ENCODE measurements around the gene WDPCP. TPM values are rescaled to one million over a fixed set of nuclear protein-coding genes. Genes with fewer than 3 reads are reported as not detected.
"Not testable (repeated sequence)": the region's sequence is repeated elsewhere in the genome, so short reads cannot be mapped to it uniquely, and the experiment has no call there.

Gene WDPCP
- total RNA-seq, 1 donor from 2014 or later, result 5.2 TPM

- no peak for TF ChIP-seq CTCF (IDR thresholded peaks at IDR 0.05)
- no peaks in the 10 kb centered on the region for H3K9me3 ChIP-seq
Observed at GRCh38 chr2:63576546-63576945, 11.7 kb downstream of the WDPCP start.

GRCh38 chr2:63573726-63574345 is 14.4 kb downstream of the WDPCP start:
- H3K4me1 ChIP-seq; DNase-seq (ENCODE audit: low spot score in 2 of 2); H3K27me3 ChIP-seq; H3K36me3 ChIP-seq; H3K4me3 ChIP-seq; H3K27ac ChIP-seq; H3K9me3 ChIP-seq; intact Hi-C loops (cut with DNase I): not testable (repeated sequence)

More at GRCh38 chr2:63576546-63576945, 11.7 kb downstream of the WDPCP start:
- no peaks in the 10 kb centered on the region for H3K4me1 ChIP-seq
- H3K36me3 ChIP-seq, result no peaks in the 10 kb centered on the region
- no peak overlapping the region for H3K4me3 ChIP-seq
- no peak overlapping the region for H3K27ac ChIP-seq
- H3K27me3 ChIP-seq, result no peaks in the 10 kb centered on the region
- DNase-seq (ENCODE audit: low spot score in 2 of 2), result no peak
- intact Hi-C loops (cut with DNase I), result no loop called here

GRCh38 chr2:63573026-63573425 is 15.3 kb downstream of the WDPCP start:
- DNase-seq (ENCODE audit: low spot score in 2 of 2); H3K9me3 ChIP-seq; H3K27me3 ChIP-seq; intact Hi-C loops (cut with DNase I); H3K4me1 ChIP-seq; H3K36me3 ChIP-seq; H3K27ac ChIP-seq; H3K4me3 ChIP-seq: not testable (repeated sequence)

GRCh38 chr2:63572001-63572400 is 16.3 kb downstream of the WDPCP start:
- intact Hi-C loops (cut with DNase I), result no loop called here
- Histone ChIP-seq H3K4me3 (no peak overlapping the region), H3K27ac (no peak overlapping the region), H3K27me3 (no peaks in the 10 kb centered on the region), H3K9me3 (peaks cover 0 to 10% of the 10 kb centered on the region in 2 donors), H3K36me3 (no peaks in the 10 kb centered on the region), H3K4me1 (no peaks in the 10 kb centered on the region)
- no peak for DNase-seq (ENCODE audit: low spot score in 2 of 2)
- TF ChIP-seq CTCF (IDR thresholded peaks at IDR 0.05), result no peak

- TF ChIP-seq CTCF (IDR thresholded peaks at IDR 0.05), result no peak
- no peak overlapping the region for H3K27ac ChIP-seq
- DNase-seq (ENCODE audit: low spot score in 2 of 2), result no peak
- peaks cover 0 to 10% of the 10 kb centered on the region in 2 donors for H3K9me3 ChIP-seq
- no peaks in the 10 kb centered on the region for H3K4me1 ChIP-seq
- intact Hi-C loops (cut with DNase I), result no loop called here
- no peaks in the 10 kb centered on the region for H3K36me3 ChIP-seq
- no peak overlapping the region for H3K4me3 ChIP-seq
- H3K27me3 ChIP-seq, result no peaks in the 10 kb centered on the region
Observed at GRCh38 chr2:63571291-63571690, 17.0 kb downstream of the WDPCP start.

GRCh38 chr2:63569740-63570139 is 18.5 kb downstream of the WDPCP start:
- intact Hi-C loops (cut with DNase I), result no loop called here
- Histone ChIP-seq H3K4me3 (no peak overlapping the region), H3K27ac (no peak overlapping the region), H3K36me3 (no peaks in the 10 kb centered on the region), H3K9me3 (peaks cover 0 to 10% of the 10 kb centered on the region in 2 donors), H3K4me1 (no peaks in the 10 kb centered on the region), H3K27me3 (no peaks in the 10 kb centered on the region)
- no peak for TF ChIP-seq CTCF (IDR thresholded peaks at IDR 0.05)
- no peak for DNase-seq (ENCODE audit: low spot score in 2 of 2)

- no peak overlapping the region for H3K4me3 ChIP-seq
- H3K27me3 ChIP-seq, result no peaks in the 10 kb centered on the region
- TF ChIP-seq CTCF (IDR thresholded peaks at IDR 0.05), result no peak
- H3K4me1 ChIP-seq, result no peaks in the 10 kb centered on the region
- intact Hi-C loops (cut with DNase I), result no loop called here
- H3K36me3 ChIP-seq, result peaks cover 0 to 4% of the 10 kb centered on the region in 2 donors
- H3K27ac ChIP-seq, result no peak overlapping the region
- peaks cover 0 to 35% of the 10 kb centered on the region in 2 donors for H3K9me3 ChIP-seq
- DNase-seq (ENCODE audit: low spot score in 2 of 2), result no peak
Observed at GRCh38 chr2:63562751-63563150, 25.5 kb downstream of the WDPCP start.

GRCh38 chr2:63558922-63559321 is 29.4 kb downstream of the WDPCP start:
- DNase-seq (ENCODE audit: low spot score in 2 of 2); H3K4me3 ChIP-seq; H3K27me3 ChIP-seq; H3K4me1 ChIP-seq; intact Hi-C loops (cut with DNase I); H3K27ac ChIP-seq: not testable (repeated sequence)
- peaks cover 0 to 41% of the 10 kb centered on the region in 2 donors for H3K9me3 ChIP-seq
- peaks cover 3 to 16% of the 10 kb centered on the region in 2 donors for H3K36me3 ChIP-seq

- H3K27me3 ChIP-seq; H3K4me3 ChIP-seq; intact Hi-C loops (cut with DNase I); DNase-seq (ENCODE audit: low spot score in 2 of 2); H3K4me1 ChIP-seq; H3K27ac ChIP-seq: not testable (repeated sequence)
- H3K9me3 ChIP-seq, result peaks cover 0 to 41% of the 10 kb centered on the region in 2 donors
- peaks cover 3 to 16% of the 10 kb centered on the region in 2 donors for H3K36me3 ChIP-seq
Observed at GRCh38 chr2:63557819-63558218, 30.5 kb downstream of the WDPCP start.
